ENCODE results near the gene LYSMD4.

Gene LYSMD4

DNA sequence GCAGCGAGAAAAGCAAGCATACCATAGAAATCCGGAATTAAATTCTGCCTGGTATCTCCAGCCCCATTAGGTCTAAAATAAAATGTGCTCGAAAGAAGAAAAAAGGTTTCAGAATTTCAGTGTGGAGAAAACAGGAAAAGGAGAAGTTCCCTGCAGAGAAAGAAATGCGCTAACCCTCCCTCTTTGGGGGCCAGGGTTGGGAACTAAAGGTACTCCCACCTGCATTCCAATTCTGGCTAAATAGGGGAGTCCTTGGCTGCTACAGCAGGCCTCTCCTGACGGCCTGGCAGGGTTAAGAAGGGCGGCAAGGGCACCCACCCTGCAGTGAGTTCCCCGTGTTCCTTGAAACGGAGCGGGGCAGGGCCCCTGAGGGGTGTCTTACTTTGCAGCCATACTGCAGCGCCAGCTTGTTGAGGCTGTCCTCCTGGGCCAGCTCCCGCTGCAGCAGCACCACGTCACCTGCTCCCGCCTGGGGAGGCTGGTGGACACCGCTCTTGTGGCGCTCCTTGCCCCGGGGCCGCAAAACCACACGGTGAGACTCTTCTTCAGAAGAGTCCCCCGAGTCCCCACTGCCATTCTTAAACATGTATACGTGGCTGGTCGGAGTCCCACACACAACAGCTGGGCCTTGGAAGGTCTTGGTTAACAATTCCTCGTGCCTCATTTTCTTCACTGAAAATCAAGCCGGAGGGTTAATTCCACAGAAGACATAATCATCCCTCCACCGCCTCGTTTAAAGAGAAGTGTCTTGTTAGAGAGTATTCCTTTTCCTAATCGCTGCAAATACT lies 1.7 kb downstream of the LYSMD4 start:
- DNase-seq (ENCODE audit: low read depth), result no peak

DNA sequence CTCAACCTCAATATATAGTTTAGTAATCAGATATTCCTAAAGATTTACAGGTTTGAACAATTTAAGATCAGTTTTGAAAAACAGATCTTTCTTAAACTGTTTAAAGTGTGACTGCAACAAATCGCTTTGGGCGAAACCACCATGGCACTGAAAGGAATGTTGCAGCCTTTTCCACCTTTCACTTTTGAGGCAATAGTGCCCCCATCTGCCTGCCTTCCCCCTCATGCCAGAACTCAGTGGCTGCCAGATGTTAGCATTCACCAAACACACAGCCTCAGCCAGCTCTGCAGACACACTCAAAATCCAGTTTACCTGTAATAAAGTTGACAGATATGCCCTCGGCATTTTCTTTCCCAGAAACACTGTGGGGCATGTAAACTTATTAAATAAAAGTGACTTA lies 3.3 kb downstream of the LYSMD4 start:
- DNase-seq (ENCODE audit: low read depth), result no peak

GRCh38 chr15:99729327-99729726 lies 3.9 kb downstream of the LYSMD4 start:
- no peak for DNase-seq (ENCODE audit: low read depth)

DNA sequence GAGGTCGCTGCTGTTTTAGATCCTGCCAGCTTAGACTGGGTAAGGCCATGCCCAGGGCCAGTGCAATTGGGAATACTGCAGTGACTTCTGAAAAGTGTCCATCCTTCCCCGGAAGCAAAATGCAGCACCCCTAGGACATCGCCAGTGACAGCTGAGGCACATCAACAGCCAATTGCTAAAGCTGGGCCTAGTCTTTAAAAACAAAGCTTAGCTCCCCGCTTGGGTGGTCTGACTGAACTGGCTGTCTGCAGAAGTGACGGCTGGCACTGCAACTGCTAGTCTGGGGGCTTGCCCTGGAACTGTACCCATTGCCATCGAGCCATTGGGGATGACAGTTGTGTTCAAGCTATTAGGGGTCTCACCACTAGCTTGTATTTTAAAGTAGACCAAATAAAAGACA lies 4.3 kb downstream of the LYSMD4 start:
- no peak for DNase-seq (ENCODE audit: low read depth)

DNA sequence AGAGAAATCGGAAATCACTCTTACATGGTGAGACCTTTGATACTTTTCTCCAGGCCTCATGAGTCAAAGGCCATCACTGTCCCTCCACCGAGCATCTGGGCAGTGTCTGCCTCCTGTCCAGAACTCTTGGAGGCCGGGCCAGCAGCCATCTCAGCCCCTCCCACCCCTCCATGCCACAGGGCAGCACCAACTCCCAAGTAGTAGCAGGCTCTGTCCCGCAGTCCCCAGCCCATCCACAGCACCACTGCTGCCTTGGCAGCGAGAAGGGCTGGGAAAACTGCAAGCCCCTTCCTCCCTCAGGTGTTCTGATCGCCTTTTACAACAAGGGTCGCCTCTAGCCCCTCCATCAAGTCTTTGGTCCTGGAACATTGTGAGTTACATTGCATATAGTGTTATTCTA lies 5.5 kb downstream of the LYSMD4 start:
- DNase-seq (ENCODE audit: low read depth), result no peak

- DNase-seq (ENCODE audit: low read depth), result no peak
Observed at GRCh38 chr15:99727330-99727729, 5.9 kb downstream of the LYSMD4 start.

GRCh38 chr15:99726333-99726732 lies 6.9 kb downstream of the LYSMD4 start:
- no peak for DNase-seq (ENCODE audit: low read depth)

DNA sequence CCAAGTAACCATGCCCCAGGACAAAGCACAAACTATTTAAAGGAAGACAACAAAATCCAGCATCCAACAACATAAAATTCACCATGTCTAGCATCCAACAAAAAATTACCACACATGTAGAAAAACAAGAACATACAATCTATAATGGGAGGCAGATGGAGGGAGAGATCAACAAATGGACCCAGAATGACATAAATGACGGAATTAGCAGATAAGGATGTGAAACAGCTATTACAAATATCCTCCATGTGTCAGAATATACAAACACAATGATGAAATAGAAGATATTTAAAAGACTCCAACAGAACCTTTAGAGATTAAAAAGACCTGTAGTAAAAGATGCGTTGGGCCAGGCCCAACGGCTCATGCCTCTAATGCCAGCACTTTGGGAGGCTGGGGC lies 10.8 kb downstream of the LYSMD4 start:
- DNase-seq (ENCODE audit: low read depth), result no peak

DNA sequence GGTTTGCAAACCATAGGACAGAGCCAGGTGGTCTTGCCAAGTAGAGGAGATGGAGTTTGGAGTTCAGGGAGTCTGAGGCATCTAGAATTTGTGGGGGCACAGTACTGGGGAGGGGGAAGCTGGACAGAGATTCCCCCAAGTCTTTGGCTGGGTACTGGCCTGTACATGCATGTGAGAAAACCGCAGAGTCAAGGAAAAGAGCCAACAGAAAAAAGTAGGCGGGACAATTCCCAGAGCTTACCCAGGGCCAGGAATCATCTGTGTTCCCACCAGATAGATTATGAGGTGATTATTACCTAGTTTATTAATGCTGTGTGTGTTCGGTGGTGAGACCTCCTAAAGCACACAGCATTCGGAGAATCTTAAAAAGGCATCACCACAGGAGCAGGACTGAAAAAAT lies 11.3 kb downstream of the LYSMD4 start:
- DNase-seq (ENCODE audit: low read depth), result no peak

- no peak for DNase-seq (ENCODE audit: low read depth)
Observed at GRCh38 chr15:99721104-99721778, 12.0 kb downstream of the LYSMD4 start.

GRCh38 chr15:99720533-99720932 lies 12.7 kb downstream of the LYSMD4 start:
- DNase-seq (ENCODE audit: low read depth), result no peak

- DNase-seq (ENCODE audit: low read depth), result no peak
Observed at GRCh38 chr15:99719096-99719541, 14.1 kb downstream of the LYSMD4 start.

DNA sequence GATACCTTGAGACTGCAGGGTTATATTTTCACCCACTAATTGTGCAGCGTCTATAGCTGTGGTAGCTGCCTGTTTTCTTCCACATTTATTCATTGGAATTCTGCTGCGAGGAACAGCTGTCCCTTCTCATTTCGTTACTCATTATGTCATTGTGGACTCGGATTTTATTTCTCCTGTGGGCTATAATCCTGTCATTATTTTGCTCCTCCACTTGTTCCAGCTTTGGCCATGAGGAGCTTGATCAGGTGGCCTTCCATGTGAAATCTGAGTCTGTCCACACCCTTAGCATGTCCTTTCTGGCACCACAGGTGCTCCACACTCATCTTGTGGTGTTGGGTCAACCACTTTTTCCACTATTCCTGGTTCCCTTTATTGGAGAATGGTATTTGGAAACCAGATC lies 14.8 kb downstream of the LYSMD4 start:
- no peak for DNase-seq (ENCODE audit: low read depth)

DNA sequence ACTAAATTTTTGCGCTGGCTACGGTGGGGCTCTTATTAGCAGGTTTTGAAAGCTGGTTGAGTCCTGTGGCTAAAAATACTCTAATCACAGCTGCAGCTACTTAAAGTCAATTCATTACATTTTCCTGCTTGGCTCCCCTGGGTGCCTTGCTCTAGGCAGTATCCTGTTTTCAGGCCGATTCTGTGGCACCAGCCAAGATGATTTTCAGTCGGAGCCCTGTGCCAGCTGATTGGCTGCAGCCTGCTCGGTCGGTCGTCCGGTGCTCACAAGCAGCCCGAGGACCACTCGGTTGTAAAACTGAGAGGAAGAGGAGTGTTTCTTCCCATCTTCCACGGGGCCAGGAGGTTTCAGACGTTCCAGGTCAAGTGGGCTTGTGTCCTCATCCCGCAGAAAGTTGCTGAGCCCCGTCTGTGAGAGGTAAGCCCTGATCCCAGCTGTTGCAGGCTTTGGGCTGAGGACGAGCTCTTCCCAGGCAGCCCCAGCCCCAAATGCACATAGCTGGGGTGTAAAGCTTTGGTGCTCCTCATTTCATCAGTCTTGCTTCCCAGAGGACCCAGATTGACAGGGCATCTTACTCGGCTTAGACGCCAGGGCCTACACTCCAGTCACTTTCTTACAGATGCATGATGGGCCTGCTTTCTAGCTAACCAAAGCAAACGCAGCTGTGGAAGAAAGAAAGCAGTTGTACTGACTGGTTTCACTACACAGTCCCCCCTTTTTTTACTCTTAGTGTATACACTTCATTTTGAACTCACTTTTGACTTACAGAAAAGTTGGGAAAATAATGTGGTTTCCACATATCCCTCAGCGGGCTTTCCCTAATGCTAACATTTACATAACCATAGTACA lies 15.9 kb downstream of the LYSMD4 start:
- DNase-seq (ENCODE audit: low read depth), result no peak

GRCh38 chr15:99716540-99717095 lies 16.6 kb downstream of the LYSMD4 start:
- DNase-seq (ENCODE audit: low read depth), result no peak

DNA sequence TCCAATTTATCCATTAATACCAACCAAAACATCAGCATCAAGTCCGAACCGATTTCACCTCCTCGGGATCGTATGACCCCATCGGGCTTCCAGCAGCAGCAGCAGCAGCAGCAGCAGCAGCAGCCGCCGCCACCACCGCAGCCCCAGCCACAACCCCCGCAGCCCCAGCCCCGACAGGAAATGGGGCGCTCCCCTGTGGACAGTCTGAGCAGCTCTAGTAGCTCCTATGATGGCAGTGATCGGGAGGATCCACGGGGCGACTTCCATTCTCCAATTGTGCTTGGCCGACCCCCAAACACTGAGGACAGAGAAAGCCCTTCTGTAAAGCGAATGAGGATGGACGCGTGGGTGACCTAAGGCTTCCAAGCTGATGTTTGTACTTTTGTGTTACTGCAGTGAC lies 20.8 kb downstream of the LYSMD4 start:
- DNase-seq (ENCODE audit: low read depth), result no peak

DNA sequence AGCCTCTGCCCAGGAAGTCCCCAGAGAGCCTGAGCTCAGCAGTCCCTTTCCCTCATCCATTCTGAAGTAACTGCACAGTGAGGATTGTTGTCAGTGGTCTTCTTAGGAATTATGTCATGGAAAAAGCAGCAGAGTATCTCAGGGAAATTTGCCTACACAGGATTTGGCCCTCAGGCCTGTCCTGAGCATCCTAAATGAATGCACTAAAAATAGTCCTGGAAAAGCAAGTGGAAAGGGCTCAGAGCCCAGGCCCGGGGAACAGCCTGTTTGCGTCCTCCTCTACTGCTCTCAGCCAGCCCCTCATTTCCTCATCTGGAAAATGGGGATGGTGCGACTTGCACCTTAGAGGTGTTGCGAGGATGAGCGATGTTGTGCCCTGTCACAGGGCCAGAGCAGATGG lies 21.6 kb downstream of the LYSMD4 start:
- no peak for DNase-seq (ENCODE audit: low read depth)

- no peak for DNase-seq (ENCODE audit: low read depth)
Observed at GRCh38 chr15:99709243-99709986, 23.8 kb downstream of the LYSMD4 start.

DNA sequence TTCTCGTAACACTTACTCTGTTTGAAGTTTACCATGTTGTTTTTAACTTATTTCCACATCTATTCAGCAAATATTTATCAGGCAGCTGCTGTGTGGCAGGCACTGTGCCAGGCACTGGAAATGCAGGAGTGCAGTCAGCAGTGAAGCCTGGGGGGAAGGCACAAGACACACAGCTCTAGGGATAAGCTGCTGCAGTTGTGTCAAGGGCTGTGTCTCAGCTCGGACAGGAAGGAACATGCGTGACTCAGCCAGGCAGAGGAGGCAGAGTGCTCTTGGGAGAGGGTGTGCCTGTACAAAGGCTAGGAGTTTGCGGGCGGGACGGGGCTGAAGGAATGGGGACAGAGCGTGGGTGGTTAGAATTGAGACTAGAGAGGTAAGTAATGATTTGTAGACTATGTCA lies 24.7 kb downstream of the LYSMD4 start:
- DNase-seq (ENCODE audit: low read depth), result no peak

- no peak for DNase-seq (ENCODE audit: low read depth)
Observed at GRCh38 chr15:99707473-99708270, 25.6 kb downstream of the LYSMD4 start.
